Transverse colon (tissue), 3 donors: ENCODE data around the gene EARS2.

Experiments used
- CTCF ChIP-seq, 5 experiments: fragments of 200-600 bp in 3 of 5; fragments of 450-650 bp in 2 of 5; sonication (generic) in 3 of 5; IDR thresholded peaks; 1 replicate in 2 of 5; 2 replicates in 3 of 5; pipeline ENCODE4 v1.5.1; 2016 to 2017; ENCODE audit warnings: antibody characterized with exemption in 5 of 5, inconsistent platforms in 3 of 5, mild to moderate bottlenecking in 2 of 5, moderate library complexity in 1 of 5
- EP300 ChIP-seq: sonication (generic); formaldehyde crosslinking; IDR thresholded peaks from one replicate; pipeline ENCODE4 v1.6.1; 2017; ENCODE audit warnings: antibody characterized with exemption, low read depth
- POLR2A ChIP-seq: fragments of 450-650 bp; IDR thresholded peaks from one replicate; pipeline ENCODE4 v1.6.1; 2016; ENCODE audit warnings: antibody characterized with exemption, mild to moderate bottlenecking, moderate library complexity

- TF ChIP-seq CTCF (IDR thresholded peaks at IDR 0.05) (no peak), POLR2A (no peak), EP300 (no peak)
Observed at GRCh38 chr16:23549938-23550337, 7.2 kb downstream of the EARS2 start.
